HG03469 (cell line): Measurements from ENCODE around the gene MAPK4.

ENCODE experiments used
- ATAC-seq: cut with Tn5 transposase; IDR thresholded peaks from one replicate; pipeline ENCODE4 v1.9.1; 2021; ENCODE audit warnings: mild to moderate bottlenecking, moderate library complexity, moderate number of reproducible peaks; ENCODE audit not compliant: unreplicated experiment

Gene MAPK4

DNA sequence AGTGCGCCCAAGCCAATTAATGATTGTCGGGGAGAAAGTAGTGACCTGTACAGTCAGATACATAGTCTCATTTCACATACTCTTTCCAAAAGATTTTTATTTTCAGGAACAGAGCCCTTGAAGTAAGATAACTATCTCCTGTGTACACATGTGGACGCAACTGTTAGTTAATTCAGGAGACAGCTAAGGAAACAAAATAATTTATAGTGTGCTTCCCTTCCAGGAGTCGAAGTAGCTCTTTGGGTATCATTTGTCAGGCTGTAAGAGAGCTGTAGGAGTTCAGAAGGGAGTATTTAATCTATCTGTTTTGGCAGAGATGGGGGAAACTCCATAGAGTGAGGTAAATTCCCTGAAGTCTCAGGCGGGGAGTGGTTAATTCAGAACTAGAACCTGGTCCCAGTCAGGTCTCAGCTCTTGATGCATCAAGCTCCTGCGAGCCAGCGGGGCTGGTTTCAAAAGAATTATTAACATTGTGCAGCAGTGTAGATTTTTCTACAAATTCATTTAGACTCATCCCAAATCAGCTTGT is 63.0 kb downstream of the MAPK4 start:
- ATAC-seq = no peak

DNA sequence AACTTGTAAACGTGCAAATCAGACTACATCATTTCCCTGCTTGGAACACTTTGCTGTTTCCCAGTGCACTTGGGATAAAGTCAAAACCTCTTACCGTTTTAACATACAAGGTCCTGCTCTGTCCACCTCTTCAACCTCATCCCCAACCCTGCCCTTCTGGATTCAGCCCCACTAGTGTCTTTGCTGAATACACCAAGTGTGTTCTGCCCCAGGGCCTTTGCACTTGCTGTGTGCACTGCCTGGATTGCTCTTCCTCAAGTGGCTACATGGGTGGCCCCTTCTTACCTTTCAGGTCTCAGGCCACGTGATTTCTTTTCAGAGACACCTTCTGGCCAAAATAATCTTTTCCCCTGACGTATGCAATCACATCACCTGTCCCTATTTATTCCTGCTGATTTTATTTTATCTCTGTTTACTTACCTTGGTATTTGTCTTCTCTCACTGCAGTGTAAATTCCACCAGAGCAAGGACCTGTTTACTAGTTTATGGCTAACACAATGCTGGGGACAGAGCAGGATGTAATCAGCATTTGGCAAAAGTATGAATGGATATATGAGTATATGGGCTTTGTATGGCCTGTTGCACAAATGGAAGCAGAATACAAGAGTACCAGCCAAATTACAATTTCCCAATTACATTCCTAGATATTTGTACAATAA is 63.9 kb downstream of the MAPK4 start:
- ATAC-seq = no peak

DNA sequence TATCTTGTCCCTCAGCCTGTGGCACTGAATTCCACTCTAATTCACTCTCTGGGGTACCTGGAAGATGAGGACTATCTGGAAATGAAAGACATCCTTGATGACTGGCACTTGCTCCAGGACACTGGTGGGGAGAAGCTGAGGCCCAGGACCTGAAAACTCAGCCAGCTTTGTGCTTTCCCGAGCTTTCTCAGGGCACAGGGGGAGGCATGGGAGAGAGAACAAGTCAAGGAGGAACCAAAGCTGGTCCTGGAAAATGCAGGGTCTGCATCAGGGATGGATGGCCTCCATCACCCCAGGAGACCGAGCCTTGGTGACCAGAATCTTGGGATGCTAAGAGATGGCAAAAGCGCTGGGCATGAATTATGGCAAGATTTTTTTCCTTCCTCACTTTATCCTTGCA is 65.1 kb downstream of the MAPK4 start:
- no peak for ATAC-seq

DNA sequence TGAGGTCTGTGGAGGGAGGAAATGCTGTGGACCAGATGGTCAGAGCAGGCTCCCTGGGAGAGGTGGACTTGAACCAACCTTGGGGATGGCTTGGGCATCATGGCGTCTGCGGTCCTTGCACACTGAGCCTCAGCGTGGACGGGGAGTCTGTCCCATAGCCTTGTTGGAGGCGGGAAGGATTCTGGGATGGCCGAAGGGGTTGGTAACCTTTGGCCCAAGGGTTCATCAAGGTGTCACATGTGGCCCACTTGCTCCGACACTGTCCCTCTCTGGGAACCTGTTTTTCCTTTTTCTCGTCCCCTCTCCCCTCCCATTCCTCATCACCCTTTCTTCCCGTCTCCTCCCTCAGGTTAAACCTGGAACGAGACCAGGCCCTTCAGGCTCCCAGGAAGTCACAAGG is 66.4 kb downstream of the MAPK4 start:
- no peak for ATAC-seq

DNA sequence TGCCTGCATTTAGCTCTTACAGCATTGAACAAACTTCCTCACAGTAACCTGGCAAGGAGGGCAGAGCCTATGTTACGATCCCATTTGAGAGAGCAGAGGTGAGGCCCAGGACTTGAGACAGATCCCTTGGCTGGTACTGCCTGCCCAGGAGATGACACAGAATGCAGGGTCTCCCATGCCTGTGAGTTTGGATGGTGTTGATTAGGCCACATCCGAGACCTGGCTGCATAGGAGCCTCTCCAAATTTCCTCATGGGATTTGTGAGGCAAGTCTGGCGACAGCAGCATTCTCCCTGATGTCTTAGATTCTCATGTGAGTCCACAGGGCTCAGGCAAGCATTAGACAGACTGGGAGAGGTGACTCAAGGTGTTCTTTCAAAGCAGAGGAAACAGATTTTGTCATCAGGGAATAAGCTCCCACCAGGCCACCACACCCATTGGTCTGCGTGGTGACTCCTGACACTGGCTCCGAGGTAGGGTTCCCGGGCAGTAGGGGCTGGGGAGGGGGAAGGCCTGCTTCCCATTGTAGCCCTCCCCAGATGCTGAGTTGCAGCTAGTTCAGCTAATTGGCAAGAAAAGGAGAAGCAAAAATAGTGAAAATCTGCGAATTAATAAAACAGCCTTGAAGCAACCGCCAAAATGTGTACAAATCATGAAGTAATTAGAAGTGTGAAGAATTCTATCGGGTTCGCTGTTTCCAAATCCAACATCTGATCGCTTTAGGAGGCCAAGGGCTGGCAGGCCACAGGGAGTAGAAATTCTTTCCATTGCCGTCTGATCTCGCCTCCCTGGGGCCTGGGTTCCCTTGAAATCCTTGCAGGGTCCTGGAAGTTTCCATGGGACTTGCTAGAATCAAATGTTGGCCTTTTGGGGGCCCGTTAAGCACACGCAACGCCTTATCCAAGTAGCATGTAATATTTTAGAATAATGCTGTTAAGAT is 68.0 kb downstream of the MAPK4 start:
- ATAC-seq = no peak

DNA sequence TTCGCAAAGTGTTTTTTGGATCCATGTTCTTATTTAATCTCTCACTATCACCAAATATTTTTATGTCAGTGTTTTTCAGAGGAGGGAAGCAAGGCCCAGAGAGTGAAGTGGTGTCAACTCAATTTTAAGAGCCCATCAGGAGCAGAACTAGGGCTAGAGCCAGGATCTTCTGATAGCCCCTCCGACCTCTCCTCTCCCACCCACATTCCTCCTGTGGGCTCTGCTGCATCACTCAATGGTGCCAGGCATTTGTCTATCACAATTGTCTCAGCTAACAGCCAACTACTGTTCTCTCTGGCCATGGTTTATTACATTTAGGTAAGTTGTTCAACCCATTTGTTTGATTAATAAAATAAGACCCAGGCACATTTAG is 68.6 kb downstream of the MAPK4 start:
- ATAC-seq = no peak

DNA sequence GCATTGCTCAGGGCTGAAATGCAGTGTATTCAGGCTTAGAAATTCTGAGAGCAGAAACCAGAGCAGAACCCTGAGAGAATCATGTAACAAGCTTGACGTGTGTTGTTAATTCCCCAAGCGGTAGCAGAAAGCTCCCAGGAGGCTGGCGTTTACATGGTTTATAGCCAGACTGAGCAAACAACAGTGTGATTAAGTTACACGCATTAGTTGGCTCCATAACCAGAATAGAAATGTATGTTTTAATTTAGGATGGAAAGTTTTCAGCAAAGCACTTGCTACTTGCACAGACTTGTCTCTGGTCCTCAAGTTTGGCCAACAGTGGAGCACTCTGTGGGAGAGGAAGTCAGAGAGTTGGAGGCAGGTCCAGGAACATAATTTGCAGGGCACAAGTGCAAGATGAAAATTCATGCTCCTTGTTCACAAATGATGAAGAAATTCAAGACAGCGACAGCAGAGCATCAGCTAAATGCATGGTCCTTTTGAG is 69.3 kb downstream of the MAPK4 start:
- ATAC-seq = no peak

DNA sequence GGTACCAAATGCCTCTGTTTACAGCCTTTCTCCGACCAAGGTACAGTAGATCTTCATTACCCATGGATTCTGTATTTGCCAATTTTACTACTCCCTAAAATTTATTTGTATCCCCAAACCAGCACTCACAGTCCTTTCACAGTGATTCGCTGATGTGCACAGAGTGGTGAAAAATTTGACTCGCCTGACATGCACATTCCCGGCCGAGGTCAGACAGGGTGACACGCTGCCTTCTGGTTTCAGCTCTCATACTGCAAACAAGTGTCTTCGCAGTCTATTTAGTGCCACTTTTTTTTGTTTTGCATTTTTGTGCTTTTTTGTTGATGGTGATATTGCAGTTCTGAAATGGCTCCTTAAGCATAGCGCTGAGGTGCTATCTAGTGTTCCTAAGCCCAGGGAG is 71.0 kb downstream of the MAPK4 start:
- no peak for ATAC-seq

DNA sequence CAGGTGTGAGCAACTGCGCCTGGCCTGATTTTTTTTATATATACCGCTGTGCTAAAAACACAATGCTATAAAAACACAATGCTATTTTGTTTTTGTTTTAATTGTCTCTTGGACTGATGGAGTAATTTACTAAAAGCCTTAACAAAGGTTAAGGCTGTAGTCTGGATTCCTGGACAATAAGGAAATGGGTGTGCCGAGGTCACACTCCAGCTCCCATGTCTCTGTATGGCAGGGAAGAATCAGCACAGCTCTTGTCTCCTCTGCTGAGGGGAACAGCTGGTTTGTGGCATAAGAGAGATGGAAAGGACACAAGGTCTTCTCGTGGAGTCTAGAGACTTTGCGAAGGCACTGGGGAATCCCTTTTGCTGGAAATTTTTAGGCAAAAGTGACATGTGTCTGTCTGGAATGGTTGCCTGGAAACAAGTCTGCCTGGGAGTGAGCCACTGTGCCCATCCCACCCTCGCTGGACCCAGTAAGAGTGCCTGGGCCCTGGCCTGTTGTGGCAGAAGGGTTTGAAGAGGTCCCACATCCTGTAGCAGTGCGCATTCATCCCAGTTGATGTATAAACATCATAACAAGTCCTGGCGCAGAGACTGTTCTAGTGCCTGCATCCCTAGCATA is 73.1 kb downstream of the MAPK4 start:
- no peak for ATAC-seq

DNA sequence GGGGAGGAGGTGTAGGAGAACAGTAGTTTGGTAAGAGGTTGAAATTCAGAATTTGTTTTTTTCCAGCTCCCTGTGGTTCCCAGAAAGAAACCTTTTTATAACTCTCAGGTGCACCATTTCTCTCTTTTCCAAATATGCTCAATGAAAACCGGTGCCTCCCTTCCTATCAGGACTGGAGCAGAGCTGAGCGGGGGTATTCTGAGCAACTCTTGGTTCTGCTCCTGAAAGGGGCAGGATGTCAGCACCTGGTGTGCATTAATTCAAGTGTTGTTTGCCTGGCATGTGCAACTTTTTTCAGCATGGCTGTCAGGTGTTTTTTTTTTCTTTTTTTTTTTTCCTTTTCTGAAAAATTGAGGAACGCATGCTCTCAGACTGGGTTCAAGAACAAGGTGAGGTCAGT is 74.1 kb downstream of the MAPK4 start:
- no peak for ATAC-seq

DNA sequence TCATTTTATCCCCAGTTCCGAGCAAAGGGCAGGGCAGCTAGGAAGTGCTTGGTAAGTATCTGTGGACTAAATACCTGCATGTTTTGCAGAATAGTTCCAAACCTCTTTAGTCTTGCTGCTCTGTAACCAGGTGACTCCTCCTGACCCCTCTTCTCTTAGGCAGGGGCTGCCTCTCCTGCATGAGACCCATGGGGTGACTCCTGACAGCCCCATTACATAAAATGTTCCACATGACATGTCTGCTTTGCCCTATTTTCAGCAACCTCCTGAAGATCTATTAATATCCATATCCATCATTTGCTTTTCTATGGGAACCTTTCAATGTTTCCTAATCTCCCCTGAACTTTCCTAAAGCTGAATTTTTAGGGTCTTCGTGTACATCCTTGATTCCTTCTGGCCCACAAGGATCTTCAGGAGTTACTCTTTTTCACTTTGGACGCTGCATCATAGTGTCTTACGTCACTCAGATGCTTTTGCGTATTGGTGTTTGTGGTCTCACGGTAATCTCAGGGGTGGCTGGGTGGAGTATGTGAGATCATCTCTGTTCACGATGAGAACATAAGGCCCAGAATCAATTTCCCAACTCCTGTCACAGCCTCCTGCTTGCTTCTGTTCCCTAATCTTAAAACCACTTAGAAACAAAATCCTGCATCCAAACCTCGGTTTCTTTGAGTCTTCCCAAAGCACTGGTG is 76.6 kb downstream of the MAPK4 start:
- ATAC-seq = no peak

DNA sequence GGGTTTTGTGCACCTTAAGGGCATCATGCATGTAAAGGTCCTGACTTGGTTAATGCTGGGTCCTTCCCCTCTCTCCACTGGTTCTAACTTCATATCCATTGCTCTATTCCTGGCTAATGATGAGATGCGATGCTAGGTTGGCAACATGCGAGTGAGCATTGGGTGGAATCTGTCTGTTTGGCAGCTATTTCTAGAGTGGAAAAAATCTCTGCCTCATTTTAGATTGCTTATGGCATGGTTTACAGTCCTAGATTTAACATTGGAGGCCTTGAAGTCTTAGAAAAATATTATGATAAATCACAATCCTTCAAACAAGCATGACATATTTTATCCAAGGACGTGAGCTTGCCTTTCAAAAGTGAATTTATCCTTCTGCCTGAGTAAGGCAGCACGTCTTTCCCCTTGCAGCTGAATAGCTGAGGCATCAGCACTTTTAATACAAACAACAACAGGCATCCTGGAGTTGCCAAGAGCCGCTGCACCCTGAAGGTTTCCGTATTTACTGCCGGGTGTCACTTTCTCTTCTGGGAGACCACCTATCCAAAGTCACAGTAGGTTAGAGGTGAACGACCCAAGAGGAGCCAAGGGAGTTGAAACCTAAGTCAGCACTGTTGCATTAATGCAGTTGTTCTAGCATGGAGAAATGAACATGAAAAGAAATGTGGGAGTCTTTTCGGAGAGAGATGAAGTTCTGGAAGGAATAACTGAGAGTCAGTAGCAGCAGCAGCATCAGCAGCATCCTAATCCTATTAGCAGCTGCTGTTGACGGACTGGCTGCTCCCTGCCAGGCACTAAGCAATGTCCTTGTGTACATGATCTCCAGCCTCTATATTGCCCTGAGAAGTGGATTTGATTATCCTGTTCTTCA is 78.4 kb downstream of the MAPK4 start:
- no peak for ATAC-seq

DNA sequence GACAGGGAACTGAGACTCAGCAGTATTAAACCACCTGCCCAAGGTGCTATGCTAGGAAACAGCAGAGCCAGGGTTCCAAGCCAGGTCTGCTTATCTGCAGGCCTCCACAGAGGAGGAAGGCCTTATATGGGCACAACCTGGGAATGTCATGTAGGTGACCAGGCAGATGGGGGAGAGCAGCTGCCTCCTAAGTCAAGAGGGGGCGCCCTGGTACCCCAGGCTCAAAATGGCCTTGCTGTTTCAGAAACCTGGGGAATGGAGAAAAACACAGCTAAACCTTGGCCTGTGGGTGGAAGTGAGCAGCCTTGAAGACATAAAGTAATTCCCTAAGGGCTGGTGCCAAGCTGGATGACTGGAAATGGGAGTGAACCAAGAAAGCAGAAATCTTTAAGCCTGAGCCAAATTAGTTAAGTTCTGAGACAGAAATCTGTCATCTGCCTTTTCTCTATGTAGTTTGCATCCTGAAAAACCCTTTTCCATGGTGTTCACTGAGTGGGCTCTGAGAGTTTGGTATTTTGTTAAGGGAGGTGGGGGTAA is 79.1 kb downstream of the MAPK4 start:
- ATAC-seq = no peak

DNA sequence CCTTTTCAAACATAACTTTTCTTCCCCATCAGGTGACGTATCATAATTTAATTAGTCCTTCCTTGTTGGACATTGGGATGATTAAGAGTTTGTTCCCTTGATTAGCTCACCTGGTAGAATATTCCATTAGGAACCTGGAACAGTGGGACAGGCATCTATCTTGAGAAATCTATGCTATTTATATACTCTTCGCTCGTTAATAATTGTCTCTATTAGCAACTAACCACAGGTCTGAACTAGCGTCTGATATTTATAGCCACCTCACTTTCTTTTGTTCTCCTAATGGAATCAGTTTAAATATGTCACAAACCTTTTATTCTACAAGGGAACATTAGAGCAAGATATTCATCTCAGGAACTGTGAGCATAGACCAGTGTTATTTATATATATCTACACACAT is 79.8 kb downstream of the MAPK4 start:
- ATAC-seq = no peak

DNA sequence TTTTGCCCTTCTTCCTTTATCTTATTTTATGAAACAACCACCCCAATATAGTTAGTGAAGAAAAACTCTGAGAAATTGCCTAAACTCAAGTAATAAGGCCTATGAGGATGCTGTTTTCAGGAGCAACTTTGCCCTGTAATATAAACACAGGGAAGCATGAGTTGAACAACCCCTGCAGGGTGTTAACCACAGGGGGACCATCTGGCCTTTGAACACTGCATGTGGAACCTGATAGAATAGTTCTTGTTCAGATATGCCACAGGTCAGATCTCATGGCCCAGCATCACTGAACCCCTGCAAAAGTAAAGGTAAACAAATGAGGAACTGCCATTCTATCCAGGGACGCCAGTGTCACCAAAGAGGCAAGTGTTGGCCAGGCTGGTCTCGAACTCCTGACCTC is 82.6 kb downstream of the MAPK4 start:
- ATAC-seq = no peak

DNA sequence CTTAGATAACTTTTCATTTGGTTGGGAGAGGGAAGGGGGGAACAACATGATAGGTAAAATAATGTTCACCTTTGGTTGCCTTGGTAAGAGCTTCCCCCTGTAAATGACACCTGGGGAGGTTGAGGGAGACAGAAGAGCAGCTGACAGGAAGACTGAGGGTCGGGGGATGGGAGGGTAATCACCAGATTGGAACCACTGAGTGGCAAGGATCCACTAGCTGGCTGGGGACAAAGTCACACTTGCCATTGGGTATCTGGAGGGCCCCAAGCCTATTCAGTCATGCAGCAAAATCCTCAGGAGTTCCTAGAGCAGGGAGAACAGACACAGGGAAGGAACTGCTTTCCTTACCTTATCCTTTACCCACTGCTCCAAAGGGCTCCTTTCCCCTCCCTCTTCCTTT is 84.3 kb downstream of the MAPK4 start:
- no peak for ATAC-seq

DNA sequence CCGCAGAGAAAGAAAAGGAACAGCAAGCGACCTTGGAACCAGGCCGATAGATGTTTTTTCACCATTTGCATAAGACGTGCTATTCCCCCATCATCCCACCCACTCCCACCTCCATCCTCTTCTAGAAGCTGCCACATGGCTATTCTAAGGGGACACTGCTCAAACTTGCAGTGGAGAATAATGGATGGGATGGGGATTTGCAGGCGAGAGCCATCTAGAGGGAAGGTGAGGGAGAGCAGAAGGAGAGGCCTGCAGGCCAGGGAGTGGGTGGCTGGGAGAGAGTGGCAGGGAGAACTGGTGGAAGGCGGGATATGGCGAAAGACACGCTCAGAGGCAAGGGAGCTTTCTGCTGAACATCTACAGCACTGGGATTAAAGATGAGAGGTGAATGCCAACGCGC is 84.9 kb downstream of the MAPK4 start:
- ATAC-seq = no peak

DNA sequence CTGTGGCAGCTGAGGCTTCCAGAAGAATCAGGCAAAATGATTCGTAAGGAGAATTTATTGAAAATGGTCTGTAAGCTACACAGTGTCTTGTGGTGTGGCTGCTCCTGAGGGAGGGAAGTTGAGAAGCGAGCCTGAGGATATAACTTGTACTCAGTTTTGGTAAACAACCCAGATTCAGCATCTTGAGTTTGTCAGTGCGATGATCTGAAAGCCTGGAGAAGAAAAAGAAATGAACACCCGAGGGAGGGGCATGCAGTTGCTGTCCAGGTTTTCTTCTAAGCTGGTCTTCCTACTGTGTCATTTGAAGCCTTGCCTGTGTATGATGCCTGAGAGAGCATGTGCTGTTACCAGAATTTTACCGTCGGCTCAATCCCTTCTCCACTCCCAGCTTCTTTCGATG is 87.3 kb downstream of the MAPK4 start:
- no peak for ATAC-seq

DNA sequence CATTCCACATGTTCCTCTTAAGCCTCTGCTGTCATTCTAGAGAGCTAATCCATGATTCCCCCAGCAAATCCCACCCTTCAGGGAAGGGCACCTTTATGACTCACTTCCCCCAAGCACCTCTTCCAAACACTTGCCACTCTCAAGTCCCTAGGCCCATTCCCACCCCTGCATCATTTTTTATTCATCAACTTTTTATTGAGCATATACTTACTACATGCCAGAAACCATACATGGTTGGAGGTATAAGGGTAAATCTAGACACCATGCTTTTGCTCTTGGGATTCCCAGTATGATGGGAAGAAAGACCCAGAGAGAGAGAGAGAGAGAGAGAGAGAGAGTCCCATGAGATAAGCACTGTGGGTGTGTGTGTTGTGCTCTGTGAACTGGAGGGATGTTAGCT is 87.9 kb downstream of the MAPK4 start:
- no peak for ATAC-seq

DNA sequence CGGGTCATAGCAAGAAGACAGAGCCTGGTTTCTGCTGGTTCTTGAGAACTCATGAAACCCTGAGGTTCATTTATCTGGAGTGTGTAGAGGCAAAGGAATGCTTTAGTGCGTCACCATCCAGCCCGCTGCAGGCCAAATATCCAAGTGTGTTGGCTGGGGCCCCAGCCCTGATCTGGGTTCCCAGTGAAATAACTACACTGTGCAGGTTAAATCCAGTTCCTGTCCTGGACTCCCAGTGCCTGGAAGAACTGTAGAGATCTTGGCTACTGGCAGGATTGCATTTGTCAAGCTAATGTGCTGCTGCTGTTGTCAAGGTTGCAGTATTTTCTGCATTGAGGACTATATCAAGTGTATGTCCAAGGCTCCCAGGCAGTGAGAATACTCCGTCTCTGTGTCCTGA is 89.9 kb downstream of the MAPK4 start:
- no peak for ATAC-seq
